GM18520 (cell line): Measurements from ENCODE around the gene PDK2.

ENCODE experiments used
- ATAC-seq: cut with Tn5 transposase; IDR thresholded peaks from one replicate; pipeline ENCODE4 v1.9.1; 2021; ENCODE audit not compliant: unreplicated experiment

The PDK2 gene

DNA sequence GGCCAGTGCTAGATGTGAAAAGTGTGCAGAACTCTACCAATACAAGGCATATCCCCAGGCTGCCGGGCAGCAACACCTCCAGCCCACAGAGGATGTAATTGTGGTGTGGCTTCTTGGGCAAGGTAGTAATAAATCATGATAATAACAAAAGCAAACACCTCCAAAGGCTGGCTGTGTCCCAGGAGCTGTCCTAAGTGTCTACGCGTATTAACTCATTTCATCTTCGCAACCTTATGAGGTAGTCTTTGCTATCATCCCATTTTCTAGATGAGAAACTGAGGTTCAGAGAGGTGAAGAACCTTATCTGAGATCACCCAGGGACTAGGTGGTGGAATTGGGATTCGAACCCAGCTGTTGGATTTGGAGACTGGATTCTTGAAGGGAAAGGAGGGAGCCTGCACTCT lies 5.3 kb downstream of the PDK2 start:
- no peak for ATAC-seq

DNA sequence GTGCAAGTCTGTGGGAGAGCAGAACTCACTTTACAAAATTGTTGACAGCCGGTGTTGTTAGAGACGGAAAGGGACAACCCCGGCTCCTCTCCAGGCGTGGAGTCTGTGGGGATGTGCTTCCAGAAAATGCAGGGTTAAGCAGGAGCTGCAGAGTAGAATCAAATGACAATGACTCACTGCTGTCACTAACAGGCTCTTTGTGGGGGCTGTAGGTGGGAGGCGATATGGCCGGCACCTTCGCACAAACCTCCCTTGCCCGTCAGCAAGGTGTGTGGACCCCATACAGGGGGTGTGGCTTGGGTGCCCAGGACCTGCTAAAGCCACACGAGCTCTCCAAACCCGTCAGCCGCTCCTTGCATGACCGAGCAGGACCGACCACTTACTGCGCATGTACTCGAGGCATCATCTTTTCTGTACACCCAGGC lies 5.8 kb downstream of the PDK2 start:
- no peak for ATAC-seq

DNA sequence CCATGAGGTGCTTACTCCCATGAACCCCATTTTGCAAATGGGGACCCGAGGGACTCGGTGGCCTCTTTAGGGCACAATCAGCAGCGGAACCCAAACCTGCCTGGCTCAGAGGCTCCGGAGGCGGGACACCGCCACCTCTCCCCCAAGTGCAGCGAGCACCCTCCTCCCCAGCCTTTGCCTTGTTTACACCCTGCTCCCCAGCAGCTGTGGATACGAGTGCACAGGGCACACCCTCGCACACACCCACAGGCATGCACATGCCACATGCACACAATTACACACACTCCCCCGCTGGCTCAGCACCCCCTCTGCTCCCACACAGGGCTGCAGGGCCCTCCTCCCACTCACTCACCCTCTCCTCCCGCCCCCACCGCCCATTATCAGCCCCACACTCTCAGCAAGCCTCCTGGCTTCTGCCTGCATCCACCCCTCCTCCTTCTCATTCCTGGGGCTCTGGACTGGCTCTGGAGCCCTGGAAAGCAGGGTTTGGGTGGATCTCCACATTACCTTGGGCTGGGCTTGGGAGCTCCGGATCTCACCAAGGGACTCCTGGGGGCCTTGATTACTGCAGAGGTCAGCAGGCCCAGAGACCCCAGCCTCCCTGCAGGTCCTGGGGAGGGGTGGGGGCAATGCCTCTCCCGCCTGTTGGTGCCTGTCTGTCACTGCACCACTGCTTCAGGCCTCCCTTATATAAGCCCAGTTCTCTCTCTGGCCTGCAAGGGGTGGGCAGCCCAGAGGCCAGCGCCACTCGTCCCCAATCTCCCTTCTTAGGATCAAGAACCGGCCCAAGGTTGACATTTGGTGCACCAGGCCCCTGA lies 6.4 kb downstream of the PDK2 start:
- ATAC-seq = no peak

DNA sequence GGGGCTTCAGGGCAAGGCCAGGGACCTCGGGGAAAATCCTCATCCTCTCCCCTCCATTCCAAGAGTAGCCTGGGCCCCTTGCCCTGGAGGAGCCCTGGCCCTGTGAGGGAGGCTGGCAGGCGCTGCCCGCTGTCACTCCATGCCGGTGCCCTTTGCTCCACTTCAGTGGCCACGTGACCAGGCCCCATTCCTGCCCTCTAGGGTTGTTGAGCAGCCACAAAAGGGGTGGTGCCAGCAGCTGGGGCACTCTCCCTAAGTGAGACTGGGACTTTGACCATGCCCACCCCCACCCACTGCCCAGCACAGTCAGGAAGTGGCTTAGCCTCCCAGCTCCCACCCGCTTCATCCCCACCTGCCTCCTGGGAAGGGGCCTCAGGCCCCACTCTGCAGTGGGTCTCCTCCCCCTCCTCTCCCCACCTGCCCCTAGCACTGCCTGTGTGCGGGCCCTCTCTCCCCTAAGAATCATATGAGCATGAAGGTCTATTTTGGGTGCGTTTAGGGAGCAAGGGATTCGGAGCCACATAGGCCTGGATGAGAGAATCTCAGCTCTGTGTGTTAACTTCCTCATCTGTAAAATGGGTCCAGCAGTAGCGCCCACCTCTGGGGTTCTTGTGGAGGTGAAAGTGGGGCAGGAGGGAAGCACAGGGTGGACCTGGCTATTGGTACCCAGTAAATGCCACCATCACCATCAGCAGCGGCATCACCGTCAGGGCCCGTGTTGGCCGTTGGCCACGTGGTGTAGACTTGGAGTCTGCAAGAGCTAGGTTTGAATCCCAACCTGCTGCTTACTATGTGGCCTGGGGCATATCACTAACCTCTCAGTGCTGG lies 7.2 kb downstream of the PDK2 start:
- ATAC-seq = no peak

DNA sequence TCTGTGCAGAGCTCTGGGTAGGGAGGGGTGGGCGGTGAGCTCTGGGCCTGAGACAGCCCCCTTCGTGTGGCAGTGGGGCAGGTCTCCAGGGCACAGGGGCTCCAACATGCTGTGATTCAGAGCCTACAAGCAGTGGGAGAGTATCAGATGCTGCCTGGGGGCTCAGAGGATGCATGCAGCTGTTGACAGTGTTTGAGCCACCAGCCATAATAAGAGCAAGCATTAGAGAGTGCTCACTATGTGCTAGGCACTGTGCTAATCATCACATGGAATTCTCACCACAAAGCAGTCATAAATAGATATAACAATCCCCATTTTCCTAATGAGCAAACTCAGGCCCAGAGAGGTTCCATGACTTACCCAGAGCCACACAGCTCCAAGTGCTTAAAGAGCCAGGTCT lies 8.1 kb downstream of the PDK2 start:
- no peak for ATAC-seq

DNA sequence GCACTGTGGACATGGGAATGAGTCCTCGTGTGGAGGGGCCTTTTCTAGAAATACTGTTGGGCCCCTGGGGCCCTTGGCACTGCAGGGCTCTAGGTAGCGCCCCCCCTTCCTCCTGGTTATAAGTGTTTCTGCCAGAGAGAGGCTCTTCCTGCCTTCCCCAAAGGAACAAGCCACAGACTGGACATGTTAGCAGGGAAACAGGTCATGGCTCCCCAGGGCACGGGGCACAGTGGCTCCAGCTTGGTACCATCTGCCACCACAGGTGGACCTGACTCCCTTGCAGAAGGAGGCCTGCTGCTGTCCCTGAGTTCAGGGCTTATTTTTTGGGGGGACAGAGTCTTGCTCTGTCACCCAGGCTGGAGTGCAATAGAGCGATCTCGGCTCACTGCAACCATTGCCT lies 8.8 kb downstream of the PDK2 start:
- no peak for ATAC-seq

DNA sequence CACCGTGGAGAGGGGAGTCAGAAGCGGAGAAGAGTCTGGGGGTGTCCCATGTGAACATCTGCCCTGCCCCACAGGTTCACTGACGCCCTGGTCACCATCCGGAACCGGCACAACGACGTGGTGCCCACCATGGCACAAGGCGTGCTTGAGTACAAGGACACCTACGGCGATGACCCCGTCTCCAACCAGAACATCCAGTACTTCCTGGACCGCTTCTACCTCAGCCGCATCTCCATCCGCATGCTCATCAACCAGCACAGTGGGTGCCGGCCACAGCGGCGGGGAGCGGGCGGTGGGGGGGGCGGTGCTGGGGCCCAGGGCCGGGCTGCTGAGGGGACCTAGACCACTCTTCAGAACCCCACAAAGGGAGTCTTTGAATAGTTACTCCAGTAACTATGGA lies 10.7 kb downstream of the PDK2 start:
- no peak for ATAC-seq

DNA sequence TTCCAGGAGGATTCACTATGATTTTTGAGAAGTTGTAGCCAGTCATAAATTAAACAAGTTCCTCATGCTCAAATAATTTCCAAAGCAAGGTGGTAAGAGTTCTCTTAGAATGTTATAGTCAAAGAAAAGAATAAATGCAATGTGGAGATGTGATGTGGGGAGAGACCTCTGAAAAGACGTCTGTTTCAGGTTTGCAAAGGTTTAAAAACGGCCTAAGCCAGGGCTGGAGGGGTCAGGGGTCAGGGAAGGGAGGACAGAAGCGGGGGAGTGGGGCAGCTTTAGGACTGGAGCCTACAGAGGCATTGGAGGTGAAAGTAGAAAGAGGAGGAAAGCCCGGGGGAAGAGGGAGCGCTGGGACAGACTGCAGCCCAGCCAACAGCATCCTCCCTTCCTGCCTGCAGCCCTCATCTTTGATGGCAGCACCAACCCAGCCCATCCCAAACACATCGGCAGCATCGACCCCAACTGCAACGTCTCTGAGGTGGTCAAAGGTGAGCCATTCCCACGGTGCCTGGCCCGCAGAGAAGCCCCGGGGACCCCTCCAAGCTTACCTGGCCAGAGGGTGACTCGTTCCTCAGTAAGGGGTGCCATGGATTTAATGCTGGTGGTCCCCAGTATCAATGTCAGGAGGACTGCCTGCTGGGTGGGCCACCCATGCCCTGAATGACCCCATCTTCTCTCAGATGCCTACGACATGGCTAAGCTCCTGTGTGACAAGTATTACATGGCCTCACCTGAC lies 11.4 kb downstream of the PDK2 start:
- no peak for ATAC-seq

DNA sequence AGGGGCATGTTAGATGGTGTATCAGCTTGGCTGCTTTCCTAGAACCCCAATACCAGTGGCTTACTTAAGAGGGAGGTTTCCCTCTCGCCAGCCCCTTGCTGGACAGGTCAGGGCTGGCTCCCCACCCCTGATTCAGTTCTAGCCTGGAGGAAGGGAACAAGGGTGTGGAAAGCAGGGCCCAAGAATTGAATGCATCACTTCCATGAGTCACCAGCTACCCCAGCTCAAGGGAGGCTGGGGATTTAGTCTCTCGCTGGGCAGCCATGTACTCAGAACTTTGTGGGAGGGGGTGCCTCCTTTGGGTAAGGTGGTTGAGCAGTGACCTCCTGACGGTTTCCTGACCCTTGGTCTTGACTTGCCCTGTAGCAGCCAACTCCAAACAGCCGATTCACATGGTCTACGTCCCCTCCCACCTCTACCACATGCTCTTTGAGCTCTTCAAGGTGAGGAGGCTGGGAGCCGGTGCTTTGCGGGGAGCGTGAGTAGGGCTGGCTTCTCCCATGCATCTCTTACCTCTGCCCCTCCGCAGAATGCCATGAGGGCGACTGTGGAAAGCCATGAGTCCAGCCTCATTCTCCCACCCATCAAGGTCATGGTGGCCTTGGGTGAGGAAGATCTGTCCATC lies 12.8 kb downstream of the PDK2 start:
- no peak for ATAC-seq

DNA sequence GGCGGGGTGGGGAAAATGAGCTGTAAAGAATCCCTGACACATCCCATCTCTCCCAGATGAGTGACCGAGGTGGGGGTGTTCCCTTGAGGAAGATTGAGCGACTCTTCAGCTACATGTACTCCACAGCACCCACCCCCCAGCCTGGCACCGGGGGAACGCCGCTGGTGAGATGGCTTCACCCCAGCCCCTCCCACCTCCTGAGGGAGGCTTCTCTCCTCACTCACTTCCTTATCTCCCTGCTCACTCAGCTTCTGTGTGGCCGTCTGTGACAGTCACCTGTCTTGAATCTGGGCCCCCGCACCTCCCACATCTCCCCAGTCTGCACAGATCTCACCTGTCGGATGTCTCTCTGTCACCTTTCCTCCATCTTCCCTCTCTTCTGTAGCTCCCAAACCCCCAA lies 13.4 kb downstream of the PDK2 start:
- no peak for ATAC-seq

DNA sequence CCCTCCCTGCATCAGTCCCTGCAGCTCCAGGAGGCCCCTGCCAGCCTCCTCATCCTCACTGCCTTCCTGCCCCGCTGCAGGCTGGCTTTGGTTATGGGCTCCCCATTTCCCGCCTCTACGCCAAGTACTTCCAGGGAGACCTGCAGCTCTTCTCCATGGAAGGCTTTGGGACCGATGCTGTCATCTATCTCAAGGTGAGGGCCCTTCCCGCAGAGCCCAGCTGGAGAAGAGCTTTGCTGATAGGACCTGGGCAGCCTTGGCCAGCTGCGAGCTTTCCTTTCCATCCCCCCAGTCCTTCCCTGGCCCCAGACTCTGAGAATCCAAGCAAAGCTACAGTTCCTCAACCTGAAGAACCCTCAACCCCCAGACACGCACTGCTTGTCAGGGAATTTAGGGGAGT lies 14.1 kb downstream of the PDK2 start:
- ATAC-seq = no peak

DNA sequence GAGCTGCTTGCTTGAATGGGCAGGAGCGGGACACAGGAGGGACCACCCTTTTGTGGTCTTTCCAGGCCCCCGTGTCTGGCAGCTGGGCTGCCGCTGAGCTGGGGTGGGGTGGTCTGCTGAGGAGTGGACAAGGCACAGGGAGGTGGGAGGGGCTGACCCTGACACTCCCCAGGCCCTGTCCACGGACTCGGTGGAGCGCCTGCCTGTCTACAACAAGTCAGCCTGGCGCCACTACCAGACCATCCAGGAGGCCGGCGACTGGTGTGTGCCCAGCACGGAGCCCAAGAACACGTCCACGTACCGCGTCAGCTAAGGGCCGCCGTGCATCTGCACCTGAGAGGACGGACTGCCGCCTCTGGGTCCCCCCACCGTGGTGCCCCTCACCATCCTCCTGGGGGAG lies 14.6 kb downstream of the PDK2 start:
- no peak for ATAC-seq

DNA sequence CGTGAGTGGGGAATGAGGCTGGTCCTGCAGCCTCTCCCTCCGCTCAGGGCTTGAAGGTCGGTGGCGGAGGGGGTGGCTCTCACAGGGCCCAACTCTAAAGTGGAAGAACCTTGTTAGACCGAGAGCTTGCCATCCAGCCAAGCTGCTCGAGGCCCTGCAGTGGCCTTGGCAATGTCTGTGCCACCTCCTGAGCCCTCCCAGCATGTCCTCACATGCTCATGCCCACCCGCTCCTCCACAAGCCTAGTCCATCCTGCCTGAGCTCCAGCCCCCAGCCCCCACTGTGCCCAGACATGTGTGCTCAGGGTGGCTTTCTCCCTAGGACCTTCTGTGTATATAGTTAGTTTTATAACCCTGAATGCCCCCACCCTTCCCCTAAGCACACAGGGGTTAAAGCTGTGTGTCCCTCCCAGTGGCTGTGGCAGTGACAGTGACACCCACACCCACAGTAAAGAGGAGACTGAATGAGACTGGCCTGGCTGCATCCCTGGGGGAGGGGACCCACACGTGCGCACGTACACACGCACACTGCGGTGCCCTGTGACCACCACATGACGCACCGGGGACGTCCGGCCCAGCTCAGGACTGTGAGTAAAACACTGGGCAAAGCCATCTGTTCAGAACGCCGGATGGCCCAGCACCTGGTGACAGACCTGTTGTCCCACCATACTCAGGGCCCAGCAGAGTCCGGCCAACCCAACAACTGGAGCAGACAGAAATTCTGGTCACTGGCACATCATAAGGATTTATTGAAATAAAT lies 15.6 kb downstream of the PDK2 start:
- no peak for ATAC-seq

DNA sequence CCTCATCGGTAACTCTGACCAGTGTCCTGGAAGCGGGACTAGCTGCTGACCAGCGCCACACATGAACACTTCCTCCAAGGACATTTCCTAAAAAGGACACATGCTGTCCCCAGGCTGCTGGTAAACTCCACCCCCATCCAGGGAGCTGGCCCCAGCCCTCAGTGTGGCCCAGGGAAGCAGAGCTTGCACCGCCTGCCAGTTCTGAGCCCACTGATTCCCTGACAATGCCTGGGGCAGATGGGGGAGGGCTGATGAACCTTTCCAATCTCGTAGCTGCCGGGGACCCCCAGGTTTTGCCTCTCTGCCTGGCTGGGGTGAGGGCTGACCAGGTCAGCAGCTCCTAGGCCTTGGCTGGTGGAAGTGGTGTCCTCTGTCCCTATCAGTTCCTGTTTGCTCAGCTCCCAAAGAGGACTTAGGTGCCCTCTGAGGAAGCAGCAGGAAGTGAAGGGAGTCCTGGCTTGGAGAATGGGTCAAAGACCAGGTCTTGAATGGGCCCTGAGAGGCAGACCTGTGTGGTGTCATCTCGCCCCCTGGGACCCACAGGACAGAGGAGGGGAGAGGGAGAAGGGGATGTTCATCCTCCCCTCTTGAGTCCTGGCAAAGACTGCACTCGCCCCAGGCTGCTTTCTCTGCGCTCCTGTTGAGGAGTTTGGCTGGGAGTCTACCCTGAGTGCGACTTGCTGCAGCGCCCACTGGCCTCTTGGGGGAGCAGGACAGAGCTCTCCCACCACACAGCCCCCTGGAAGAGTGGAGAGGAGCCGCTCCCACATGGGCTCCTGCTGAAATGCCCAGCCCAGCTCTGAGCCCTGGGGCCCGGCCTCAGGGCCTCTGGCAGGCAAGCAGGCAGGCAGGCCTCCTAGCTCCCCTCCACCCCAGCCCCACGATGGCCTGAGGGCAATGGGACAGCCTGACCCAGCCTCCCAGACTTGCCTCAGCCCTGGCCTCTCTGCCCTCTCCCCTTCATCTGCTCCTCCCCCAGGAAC lies 16.8 kb downstream of the PDK2 start:
- ATAC-seq = no peak

DNA sequence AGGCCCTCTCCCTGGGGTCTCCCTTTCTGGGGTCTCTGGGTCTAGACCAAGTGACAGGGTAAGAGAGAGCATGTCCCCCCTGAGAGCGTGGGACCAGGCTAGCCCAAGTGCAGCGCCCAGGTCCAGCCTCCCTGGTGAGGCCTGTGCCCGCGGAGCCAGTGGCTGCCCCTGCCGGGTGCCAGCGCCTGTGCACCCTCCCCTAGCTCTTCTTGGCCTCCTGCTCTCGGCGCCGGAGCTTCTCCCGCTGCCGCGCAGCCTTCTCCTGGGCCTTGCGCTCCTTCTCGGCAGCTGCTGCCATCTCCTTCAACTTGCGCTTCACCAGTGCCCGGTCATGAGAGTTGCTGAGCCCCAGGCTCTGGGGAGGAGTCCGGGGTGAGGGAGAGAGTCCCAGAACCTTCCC lies 17.5 kb downstream of the PDK2 start:
- no peak for ATAC-seq

DNA sequence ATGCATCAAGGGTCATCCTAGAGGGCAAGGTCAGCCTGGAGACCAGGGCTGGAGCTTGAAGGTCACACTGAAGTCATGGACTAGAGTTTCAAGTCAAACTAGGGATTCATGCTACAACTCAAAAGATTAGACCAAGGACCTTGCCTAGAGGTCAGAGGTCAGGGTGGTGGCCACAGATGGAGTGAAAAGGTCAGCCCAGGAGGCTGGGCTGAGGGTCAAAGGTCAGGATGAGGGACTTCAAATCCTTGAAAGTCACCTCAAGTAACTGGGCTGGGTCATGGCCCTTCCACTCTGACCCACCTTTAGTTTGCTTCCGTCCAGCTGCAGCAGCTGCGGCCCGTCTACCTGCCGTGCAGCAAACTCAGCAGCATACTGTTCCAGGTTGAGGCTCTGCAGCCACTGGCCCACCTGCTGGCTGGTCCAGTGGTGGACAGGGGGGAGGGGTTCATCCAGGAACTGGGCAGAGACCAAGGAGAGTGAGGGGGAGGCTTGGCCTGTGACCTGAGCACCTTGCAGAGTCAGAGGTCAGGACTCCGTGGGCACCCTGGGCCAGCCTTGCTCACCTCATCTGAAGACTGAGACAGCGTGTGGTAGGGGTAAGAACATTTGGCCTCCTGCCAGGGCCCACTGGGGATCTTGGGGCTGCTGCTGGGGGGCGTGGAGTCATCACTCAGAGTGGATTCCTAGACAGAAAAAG lies 18.6 kb downstream of the PDK2 start:
- no peak for ATAC-seq

DNA sequence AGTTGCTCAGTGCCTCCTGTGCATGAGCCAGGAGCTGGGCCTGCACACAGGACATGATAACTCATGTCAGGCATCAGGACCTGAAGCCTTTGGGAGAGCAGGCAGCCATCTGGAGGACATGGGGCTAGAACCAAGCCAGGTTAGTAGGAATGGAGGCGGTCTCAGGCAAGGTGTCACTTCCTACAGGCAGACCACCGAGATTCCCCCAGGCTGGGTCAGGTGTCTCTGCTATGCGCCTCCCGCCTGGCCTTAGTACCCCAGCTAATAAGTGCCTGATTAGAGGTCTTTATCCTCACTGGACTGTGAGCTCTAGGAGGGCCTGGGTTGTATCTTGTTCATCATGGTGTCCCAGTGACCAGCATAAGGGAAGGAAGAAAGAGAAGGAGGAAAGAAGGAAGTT lies 19.2 kb downstream of the PDK2 start:
- ATAC-seq = no peak

DNA sequence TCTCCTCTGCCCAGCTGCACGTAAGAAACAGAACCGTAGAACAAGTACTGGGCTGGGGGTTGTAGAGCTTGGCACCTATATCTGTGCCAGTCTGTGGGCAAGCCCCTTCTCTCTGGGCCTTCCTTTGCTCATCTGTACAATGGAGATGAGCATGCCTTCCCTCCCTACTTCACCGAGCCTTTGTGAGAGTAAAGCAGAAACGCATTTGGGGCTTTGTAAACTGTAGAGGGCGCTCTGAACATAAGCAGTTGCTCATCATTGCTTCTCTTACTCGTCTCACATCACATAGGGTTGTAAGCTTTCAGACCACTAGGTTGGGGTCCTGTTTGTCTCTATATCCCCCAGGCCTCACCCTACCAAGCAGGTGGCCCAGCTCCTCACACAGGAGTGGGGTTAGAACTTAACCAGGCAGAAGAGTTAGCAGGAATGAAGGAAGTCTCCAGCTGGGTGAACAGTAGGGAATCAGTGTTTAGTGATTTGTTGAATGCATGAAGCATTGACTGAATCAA lies 19.8 kb downstream of the PDK2 start:
- no peak for ATAC-seq

DNA sequence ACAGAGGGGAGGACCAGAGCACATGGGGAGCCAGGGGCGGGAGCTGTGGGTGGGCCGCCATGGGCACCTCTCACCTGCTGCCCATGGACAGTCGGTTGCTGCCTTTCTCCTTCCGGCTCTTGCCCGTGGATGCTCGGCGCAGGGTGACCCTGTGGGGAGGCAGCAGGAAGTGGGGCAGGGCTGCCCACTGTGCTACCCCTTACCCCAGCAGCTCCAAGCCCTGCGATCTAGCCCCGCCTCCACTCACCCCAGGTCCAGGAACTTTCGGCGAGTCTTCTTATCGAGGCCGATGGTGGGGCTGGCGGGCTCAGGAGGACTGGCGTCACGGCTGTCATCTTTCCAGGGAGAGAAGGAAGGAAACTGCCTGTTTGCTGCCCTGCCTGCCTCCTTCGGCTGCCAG lies 20.6 kb downstream of the PDK2 start:
- ATAC-seq = no peak
